Activated CD4-positive, alpha-beta T cell treated with anti-CD3 and anti-CD28 coated beads for 1 hour (primary cell): ENCODE measurements around the gene CDK14.

ENCODE experiments used
- DNase-seq: peaks from one replicate; pipeline ENCODE4 v3.0.0-alpha.2; 2020

Gene CDK14

DNA sequence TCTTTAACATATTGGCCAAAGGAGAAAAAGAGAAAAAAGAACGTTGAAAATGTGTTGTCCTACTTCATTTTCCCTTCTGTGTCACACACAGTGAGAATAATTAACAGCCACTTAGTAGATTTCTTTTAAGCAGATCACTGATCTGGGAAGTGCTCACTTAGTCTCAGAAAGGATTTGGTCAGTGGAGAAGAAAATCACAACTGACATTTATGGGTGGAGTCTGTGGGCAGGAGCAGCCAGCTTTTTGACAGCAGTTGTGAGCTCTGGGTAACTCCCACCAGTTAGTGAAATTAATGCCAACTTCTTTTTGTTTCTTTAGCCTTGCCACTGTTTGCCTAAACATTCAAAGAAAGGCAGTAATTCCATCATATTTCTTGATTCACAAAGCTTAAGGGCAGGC, 49.7 kb downstream of the CDK14 start:
- no peak for DNase-seq

GRCh38 chr7:90648107-90648506, 52.0 kb downstream of the CDK14 start:
- DNase-seq = no peak

GRCh38 chr7:90648834-90649233, 52.7 kb downstream of the CDK14 start:
- no peak for DNase-seq

DNA sequence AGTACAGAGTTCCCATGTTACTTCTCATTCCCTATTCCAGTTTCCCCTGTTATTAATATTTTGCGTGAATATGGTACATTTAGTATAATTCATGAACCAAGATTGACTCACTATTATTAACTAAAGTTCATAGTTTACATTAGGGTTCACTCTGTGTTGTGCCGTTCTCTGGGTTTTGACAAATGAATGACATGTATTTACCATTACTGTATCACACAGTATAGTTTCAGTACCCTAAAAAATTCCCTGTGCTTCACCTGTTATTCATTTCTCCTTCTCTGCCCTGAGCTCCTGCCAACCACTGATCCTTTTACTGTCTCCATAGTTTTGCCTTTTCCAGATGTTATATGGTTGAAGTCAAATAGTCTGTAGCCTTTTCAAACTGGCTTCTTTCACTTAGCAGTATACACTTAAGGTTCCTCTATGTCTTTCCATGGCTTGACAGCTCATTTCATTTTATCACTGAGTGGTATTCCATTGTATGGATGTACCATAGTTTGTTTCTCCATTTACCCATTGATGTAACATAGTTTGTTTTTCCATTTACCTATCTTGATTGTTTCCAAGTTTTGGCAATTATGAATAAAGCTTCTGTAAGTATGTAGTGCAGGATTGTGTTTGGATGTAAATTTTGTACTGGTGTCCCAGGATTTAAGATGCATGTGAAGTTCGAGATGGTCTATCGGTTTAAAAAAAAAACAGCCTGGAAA, 58.8 kb downstream of the CDK14 start:
- no peak for DNase-seq

- no peak for DNase-seq
These were observed 59.4 kb downstream of the CDK14 start for GRCh38 chr7:90655566-90655965.

DNA sequence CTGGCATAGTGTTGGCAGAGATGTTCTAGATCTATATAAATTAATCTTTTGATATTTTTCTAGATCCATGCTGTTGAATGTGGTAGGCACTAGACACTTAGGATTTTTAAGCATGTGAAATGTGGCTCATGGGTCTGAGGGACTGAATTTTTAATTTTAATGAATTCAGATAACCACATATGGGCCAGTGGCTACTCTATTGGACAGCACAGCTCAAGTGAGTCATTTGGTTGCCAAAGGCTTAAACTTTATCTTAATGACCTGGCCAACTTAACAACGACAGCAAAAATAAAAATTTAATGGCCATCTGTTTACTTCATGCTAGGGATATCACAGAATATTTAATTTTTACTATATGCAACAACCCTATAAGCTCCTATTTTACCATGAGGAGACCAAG, 61.4 kb downstream of the CDK14 start:
- no peak for DNase-seq

DNA sequence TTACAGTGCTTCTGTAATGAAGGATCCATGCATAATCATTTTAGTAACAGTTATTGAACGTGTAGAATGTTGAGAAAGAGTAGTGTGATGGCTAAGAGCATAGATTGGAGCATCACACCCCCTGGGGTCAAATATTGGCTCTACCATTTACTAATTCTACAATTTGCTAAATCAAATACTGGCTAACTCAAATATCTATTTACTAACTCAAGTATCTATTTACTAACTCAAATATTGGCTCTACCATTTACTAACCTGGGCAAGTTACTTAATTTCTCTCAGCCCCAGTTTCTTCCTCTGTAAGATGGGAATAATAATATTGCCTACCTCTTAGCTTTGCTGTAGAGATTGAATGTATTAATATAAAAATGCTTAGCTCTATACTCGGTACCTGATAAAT, 64.0 kb downstream of the CDK14 start:
- no peak for DNase-seq

- DNase-seq = no peak
These were observed 64.7 kb downstream of the CDK14 start for GRCh38 chr7:90660819-90661218.

DNA sequence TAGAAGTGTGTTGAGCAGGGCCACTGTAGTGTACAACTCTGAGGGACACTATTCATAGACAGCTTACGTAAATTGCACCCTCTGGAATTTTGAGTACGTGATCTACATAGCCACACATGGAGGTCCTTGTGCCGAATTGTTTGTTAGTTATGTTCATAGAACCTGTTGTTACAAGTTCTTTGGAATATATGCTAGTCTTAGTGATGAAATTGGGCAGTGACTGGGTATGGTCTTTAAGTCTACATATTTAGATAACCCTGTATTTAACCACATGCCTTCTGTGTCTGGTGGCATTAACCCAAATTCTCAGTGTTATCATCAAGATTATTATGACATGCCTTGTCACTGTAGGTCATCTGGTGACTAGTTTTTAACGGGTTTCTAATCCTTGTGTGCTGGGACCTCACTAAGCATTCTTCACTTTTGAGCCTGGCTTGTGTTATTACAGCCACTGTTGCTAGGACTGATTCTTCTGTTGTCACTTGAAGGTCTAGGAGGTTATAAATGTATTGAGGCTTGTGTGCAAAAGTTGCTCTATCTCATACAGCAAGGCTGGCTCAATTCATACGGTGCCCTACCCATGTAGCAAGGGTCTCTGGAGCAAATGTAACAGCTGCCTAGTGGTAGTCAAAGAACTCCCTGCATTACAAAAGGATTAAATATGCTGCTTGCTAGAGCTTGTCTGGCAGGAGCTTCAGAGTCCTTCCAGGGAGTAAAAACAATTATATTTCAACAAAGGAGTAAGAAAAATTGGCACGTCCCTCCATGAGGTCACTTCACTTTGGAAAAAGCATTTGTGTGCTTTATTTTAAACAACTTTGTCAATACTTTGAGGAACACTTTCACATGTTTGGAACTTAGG, 65.4 kb downstream of the CDK14 start:
- DNase-seq = no peak

DNA sequence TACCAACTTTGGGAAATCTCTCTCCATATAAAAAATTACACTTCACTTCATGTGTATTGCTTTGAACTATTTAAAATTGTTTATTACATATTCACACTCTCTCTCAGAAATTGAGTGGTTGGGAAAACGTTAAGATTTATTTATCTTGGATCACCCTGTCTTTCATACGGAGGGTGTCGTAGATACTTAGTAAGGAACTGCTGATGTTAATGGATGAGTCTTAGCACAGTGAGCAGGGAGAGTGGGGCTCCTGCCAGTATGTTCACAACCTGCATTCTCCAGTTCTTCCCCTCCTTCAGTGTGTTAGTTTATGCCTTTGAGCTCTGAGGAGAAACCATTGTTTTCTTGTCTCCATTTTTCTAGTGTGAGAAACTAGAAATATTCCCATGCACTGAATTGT, 67.1 kb downstream of the CDK14 start:
- DNase-seq = no peak

- no peak for DNase-seq
These were observed 70.1 kb downstream of the CDK14 start for GRCh38 chr7:90666186-90666585.

GRCh38 chr7:90668992-90669391, 72.9 kb downstream of the CDK14 start:
- DNase-seq = no peak

DNA sequence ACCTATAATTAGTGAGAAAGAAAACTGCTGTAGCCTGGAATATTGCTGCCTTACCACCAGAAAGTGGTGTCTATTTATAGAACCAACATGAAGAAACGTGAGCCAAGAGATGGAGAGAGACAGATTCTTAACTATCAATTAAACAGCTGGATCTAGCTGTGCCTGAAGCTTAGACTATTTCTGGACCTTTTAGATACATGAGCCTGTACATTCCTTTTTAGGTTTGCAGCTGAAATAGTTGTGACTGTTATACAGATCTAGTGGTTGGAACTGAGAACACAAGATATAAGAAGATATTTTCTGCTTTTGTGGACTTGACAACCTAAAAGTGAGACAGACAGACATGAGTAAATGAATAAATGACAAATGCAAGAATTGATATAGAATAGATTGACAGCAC, 73.4 kb downstream of the CDK14 start:
- no peak for DNase-seq

GRCh38 chr7:90671571-90671970, 75.5 kb downstream of the CDK14 start:
- DNase-seq = no peak

DNA sequence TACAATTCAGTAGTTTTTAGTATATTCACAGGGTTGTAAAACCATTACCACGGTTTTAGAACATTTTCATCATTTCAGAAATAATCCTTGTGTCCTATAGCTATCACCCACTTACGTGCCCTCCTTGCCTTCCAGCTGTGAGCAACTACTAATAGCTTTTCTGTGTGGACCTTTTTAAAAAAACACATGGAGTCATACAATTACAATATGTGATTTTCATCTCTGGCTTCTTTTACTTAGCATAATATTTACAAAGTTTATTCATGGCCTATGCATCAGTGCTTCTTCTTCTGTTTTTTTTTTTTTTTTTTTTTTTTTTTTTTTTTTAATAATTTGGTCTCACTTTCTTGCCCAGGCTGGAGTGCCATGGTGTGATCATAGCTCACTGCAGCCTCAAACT, 76.1 kb downstream of the CDK14 start:
- no peak for DNase-seq

- DNase-seq = no peak
These were observed 78.5 kb downstream of the CDK14 start for GRCh38 chr7:90674625-90675024.

DNA sequence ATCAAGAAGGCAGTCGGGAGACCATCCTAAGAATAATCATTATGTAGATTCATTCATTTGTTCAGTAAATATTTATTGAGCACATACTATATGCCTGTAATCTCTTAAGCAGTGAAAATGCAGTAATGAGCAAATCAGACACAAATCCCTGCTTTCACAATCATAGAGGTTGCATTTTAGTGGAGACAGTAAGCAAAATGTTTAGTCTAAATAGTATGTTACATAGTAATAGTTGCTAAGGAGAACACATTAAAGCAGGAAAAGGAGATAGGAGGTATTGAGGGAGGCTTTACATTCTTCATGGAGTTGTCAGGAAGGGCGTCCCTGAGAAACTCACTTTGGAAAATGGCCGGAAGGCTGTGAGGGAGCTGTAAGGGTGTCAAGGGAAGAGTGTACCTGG, 79.9 kb downstream of the CDK14 start:
- DNase-seq = no peak

- no peak for DNase-seq
These were observed 81.6 kb downstream of the CDK14 start for GRCh38 chr7:90677486-90678404.

DNA sequence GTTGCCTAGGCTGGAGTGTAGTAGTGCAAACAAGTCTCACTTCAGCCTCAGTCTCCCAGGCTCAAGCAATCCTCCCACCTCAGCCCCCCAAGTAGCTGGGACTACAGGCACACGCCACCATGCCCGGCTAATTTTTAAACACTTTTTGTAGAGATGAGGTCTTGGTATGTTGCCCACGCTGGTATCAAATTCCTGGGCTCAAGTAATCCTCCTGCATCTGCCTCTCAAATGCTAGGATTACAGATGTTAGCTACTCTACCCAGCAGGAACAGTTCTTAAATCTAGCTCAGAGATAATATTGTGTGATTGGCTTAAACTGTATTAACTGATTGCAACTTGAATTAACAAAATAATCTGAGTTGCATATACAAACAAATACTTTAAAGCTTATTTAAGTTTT, 82.9 kb downstream of the CDK14 start:
- no peak for DNase-seq

GRCh38 chr7:90680484-90680883, 84.4 kb downstream of the CDK14 start:
- no peak for DNase-seq

- DNase-seq = no peak
These were observed 85.4 kb downstream of the CDK14 start for GRCh38 chr7:90681336-90682022.

GRCh38 chr7:90686146-90686545, 90.0 kb downstream of the CDK14 start:
- DNase-seq = no peak

DNA sequence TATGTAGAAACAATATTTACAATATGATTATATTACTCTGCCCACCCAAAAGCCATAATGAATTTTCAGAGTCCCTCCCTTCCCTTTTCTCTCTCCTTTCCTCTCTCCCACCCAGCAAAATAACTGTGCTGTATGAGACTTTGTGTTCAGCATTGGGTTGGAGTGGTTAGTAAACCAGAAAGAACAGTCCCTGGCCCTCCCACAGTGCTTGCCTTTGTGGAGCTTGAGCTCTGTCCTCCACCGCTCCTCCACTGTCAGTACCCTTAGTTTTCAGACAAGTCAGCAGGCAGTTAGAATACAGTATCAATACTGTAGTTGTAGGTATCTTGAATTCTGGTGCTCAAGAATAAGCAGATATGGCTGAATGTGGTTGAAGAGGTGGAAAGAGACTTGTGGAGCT, 92.7 kb downstream of the CDK14 start:
- no peak for DNase-seq
